ENCODE results near the gene TMEM232. TPM values are rescaled to one million over a fixed set of nuclear protein-coding genes. Genes with fewer than 3 reads are reported as not detected.
"Not testable (repeated sequence)": the region's sequence is repeated elsewhere in the genome, so short reads cannot be mapped to it uniquely, and the experiment has no call there.

Gene TMEM232
- total RNA-seq, 1 donor from 2014 or later = not detected

- H3K36me3 ChIP-seq = no peaks in the 10 kb centered on the region
- intact Hi-C loops (cut with DNase I) = no loop called here
- H3K27ac ChIP-seq = no peak overlapping the region
- H3K9me3 ChIP-seq = no peaks in the 10 kb centered on the region
- peak overlapping the region in 1 of 2 donors; percentile 11 for H3K4me3 ChIP-seq
- no peaks in the 10 kb centered on the region for H3K27me3 ChIP-seq
- DNase-seq (ENCODE audit: low spot score in 2 of 2) = no peak
- TF ChIP-seq CTCF (IDR thresholded peaks at IDR 0.05) = no peak
- no peaks in the 10 kb centered on the region for H3K4me1 ChIP-seq
These were observed 23.0 kb downstream of the TMEM232 start for GRCh38 chr5:110703481-110703880.

- no peak overlapping the region for H3K27ac ChIP-seq
- intact Hi-C loops (cut with DNase I) = no loop called here
- no peaks in the 10 kb centered on the region for H3K4me1 ChIP-seq
- DNase-seq (ENCODE audit: low spot score in 2 of 2) = no peak
- TF ChIP-seq CTCF (IDR thresholded peaks at IDR 0.05) = no peak
- H3K4me3 ChIP-seq = no peak overlapping the region
- no peaks in the 10 kb centered on the region for H3K9me3 ChIP-seq
- H3K36me3 ChIP-seq = no peaks in the 10 kb centered on the region
- no peaks in the 10 kb centered on the region for H3K27me3 ChIP-seq
These were observed 23.8 kb downstream of the TMEM232 start for GRCh38 chr5:110702704-110703103.

GRCh38 chr5:110702300-110702699 is 24.2 kb downstream of the TMEM232 start:
- H3K36me3 ChIP-seq = no peaks in the 10 kb centered on the region
- no peaks in the 10 kb centered on the region for H3K9me3 ChIP-seq
- no peak overlapping the region for H3K4me3 ChIP-seq
- no peak overlapping the region for H3K27ac ChIP-seq
- no peak for TF ChIP-seq CTCF (IDR thresholded peaks at IDR 0.05)
- H3K4me1 ChIP-seq = no peaks in the 10 kb centered on the region
- intact Hi-C loops (cut with DNase I) = no loop called here
- no peaks in the 10 kb centered on the region for H3K27me3 ChIP-seq
- DNase-seq (ENCODE audit: low spot score in 2 of 2) = no peak

- H3K27ac ChIP-seq; H3K9me3 ChIP-seq; H3K4me1 ChIP-seq; intact Hi-C loops (cut with DNase I); DNase-seq (ENCODE audit: low spot score in 2 of 2); H3K27me3 ChIP-seq; H3K4me3 ChIP-seq; H3K36me3 ChIP-seq: not testable (repeated sequence)
These were observed 33.8 kb downstream of the TMEM232 start for GRCh38 chr5:110692669-110693068.

- H3K27me3 ChIP-seq; H3K4me3 ChIP-seq; H3K27ac ChIP-seq; H3K36me3 ChIP-seq; H3K9me3 ChIP-seq; H3K4me1 ChIP-seq; DNase-seq (ENCODE audit: low spot score in 2 of 2); intact Hi-C loops (cut with DNase I): not testable (repeated sequence)
These were observed 35.9 kb downstream of the TMEM232 start for GRCh38 chr5:110690587-110690986.

- Histone ChIP-seq H3K27ac (no peak overlapping the region), H3K9me3 (no peaks in the 10 kb centered on the region), H3K36me3 (no peaks in the 10 kb centered on the region), H3K4me3 (no peak overlapping the region), H3K4me1 (no peaks in the 10 kb centered on the region), H3K27me3 (no peaks in the 10 kb centered on the region)
- no peak for DNase-seq (ENCODE audit: low spot score in 2 of 2)
- no peak for TF ChIP-seq CTCF (IDR thresholded peaks at IDR 0.05)
- intact Hi-C loops (cut with DNase I) = no loop called here
These were observed 39.0 kb downstream of the TMEM232 start for GRCh38 chr5:110687485-110687884.

GRCh38 chr5:110686270-110686669 is 40.2 kb downstream of the TMEM232 start:
- no peaks in the 10 kb centered on the region for H3K4me1 ChIP-seq
- DNase-seq (ENCODE audit: low spot score in 2 of 2) = no peak
- TF ChIP-seq CTCF (IDR thresholded peaks at IDR 0.05) = no peak
- no peaks in the 10 kb centered on the region for H3K9me3 ChIP-seq
- H3K36me3 ChIP-seq = no peaks in the 10 kb centered on the region
- no peaks in the 10 kb centered on the region for H3K27me3 ChIP-seq
- H3K4me3 ChIP-seq = no peak overlapping the region
- H3K27ac ChIP-seq = no peak overlapping the region
- intact Hi-C loops (cut with DNase I) = no loop called here

Data from ascending aorta (tissue), 2 donors.